ENCODE results near the gene ALG1L2.
"Not testable (repeated sequence)": the region's sequence is repeated elsewhere in the genome, so short reads cannot be mapped to it uniquely, and the experiment has no call there.

The ALG1L2 gene

DNA sequence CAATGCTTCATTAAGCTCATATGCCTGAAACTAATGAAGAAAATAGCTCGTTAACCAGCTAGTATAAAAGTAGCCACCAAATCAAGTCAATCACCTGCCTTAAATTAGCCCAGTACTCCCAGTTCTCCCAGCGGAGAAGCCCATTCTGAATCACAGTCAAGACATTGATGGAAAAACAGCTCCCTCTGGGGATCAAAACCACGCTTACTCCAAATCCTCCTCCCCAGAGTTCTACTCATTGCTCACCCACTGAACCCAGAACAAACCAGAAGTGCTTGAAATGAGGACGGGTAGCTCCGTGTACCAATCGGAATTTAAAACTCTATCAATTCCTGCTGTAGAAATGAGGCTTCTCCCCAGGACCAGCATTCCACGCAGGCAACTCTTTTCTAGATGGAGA lies 54.7 kb downstream of the ALG1L2 start:
- TF ChIP-seq, protein P1, sequence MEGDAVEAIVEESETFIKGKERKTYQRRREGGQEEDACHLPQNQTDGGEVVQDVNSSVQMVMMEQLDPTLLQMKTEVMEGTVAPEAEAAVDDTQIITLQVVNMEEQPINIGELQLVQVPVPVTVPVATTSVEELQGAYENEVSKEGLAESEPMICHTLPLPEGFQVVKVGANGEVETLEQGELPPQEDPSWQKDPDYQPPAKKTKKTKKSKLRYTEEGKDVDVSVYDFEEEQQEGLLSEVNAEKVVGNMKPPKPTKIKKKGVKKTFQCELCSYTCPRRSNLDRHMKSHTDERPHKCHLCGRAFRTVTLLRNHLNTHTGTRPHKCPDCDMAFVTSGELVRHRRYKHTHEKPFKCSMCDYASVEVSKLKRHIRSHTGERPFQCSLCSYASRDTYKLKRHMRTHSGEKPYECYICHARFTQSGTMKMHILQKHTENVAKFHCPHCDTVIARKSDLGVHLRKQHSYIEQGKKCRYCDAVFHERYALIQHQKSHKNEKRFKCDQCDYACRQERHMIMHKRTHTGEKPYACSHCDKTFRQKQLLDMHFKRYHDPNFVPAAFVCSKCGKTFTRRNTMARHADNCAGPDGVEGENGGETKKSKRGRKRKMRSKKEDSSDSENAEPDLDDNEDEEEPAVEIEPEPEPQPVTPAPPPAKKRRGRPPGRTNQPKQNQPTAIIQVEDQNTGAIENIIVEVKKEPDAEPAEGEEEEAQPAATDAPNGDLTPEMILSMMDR (IDR thresholded peaks at IDR 0.05; ENCODE audit: low read depth, low read length), result peak; percentile 33
- not testable (repeated sequence) for H3K36me3 ChIP-seq, H3K4me1 ChIP-seq

DNA sequence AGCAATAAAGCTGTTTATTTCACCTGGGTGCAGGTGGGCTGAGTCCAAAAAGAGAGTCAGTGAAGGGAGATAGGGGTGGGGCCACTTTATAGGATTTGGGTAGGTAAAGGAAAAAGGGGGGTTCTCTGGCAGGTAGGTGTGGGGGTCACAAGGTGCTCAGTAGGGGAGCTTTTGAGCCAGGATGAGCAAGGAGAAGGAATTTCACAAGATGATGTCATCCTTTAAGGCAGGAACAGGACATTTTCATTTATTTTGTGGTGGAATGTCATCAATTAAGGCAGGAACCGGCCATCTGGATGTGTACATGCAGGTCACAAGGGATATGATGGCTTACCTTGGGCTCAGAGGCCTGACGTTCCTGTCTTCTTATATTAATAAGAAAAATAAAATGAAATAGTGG lies 56.1 kb downstream of the ALG1L2 start:
- not testable (repeated sequence) for DNase-seq; H3K4me3 ChIP-seq (ENCODE audit: low read depth, low read length); H3K27me3 ChIP-seq; H3K9me3 ChIP-seq; H3K36me3 ChIP-seq; H3K4me1 ChIP-seq

More for the DNA sequence above, 54.7 kb downstream of the ALG1L2 start:
- peak; percentile 21 for DNase-seq
- not testable (repeated sequence) for H3K9me3 ChIP-seq; H3K27me3 ChIP-seq; H3K4me3 ChIP-seq (ENCODE audit: low read depth, low read length)

DNA sequence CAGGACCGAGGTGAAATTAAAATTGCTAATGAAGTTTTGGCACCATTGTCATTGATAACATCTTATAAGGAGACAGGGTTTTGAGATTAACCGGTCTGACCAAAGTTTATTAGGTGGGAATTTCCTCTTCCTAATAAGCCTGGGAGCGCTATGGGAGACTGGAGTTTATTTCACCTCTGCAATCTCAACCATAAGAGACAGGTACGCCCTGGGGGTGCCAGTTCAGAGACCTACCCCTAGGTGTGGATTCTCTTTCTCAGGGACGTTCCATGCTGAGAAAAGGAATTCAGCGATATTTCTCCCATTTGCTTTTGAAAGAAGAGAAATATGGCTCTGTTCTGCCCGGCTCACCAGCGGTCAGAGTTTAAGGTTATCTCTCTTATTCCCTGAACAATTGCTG lies 57.4 kb downstream of the ALG1L2 start:
- DNase-seq; H3K9me3 ChIP-seq; H3K36me3 ChIP-seq; H3K27me3 ChIP-seq; H3K4me3 ChIP-seq (ENCODE audit: low read depth, low read length); H3K4me1 ChIP-seq: not testable (repeated sequence)

DNA sequence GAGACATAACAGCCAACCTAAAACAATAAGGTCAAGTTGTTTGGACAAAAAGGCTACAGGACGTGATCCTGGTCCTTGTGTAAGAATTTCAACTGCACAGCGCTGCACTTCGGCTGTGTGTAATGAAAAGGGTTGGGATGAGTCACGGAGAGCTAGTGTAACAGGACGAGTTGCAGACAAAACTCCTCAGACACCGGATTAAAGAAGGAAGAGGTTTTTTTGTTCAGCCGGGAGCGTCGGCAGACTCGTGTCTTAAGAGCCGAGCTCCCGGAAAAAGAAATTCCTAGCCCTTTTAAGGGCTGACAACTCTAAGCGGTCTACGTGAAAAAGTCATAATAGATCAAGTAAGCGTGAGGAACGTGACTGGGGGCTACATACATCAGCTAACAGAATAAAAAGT lies 59.1 kb downstream of the ALG1L2 start:
- H3K9me3 ChIP-seq; DNase-seq; H3K27me3 ChIP-seq; H3K36me3 ChIP-seq; H3K4me1 ChIP-seq; H3K4me3 ChIP-seq (ENCODE audit: low read depth, low read length): not testable (repeated sequence)

DNA sequence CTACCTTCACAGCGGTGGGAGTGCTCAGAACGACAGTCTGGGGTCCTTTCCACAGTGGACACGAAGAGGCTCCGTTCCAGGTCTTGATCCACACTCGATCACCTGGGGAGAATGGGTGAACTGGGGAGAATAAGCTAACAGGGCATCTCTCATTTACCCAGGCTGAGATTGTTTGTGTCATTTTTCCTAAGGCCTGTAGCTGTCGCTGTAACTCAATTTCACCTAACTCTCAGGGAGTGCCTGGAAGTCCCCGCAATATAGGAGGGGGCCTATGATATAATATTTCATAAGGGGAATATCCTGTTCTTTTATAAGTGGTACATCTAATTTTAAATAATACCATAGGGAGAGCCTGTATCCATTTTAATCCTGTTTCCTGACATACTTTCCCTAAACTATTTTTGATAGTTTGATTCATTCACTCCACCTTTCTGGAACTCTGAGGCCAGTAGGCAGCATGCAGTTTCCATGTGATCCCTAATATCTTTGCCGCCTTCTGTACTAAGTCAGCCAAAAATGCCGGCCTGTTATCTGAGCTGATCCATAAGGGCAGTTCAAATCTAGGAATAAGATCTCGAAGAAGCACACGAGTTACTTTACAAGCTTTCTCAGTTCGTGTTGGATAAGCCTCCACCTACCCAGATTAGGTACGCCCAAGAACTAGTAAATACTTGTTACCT lies 62.2 kb downstream of the ALG1L2 start:
- DNase-seq; H3K27me3 ChIP-seq; H3K36me3 ChIP-seq; H3K9me3 ChIP-seq; H3K4me1 ChIP-seq; H3K4me3 ChIP-seq (ENCODE audit: low read depth, low read length): not testable (repeated sequence)
- TF ChIP-seq, protein P1 (IDR thresholded peaks at IDR 0.05; ENCODE audit: low read depth, low read length), result peak; percentile 46

DNA sequence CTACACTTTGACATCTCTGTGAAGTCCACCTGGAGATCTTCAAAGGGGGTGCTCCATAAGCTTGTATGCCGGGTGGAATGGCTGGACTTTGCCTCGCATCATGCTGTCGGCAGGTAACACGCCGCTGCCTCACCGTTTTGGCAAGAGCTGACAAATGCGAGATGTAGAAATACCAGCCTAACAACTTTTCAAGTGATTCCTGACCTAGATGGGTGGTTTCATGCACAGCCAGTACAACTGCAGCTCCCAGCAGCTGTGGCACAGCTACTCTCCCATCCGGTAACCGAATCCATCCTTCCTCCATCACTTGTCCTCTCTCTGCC lies 62.7 kb downstream of the ALG1L2 start:
- not testable (repeated sequence) for DNase-seq; H3K9me3 ChIP-seq; H3K27me3 ChIP-seq; H3K4me1 ChIP-seq; H3K36me3 ChIP-seq; H3K4me3 ChIP-seq (ENCODE audit: low read depth, low read length)

DNA sequence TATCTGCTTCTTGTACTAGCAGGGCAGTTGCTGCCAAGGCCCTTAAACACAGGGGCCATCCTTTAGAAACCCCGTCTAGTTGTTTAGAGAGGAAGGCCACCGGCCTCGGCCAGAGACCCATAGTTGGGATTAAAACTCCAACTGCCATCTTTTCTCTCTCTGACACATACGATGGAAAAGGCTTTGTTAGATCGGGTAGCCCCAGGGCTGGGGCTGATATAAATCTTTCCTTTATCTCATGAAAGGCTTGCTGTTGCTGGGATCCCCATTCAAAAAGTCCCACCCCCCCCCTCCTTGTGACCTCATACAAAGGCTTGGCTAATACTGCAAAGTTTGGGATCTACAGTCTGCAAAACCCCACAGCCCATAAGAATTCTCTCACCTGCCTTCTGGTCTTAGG lies 63.8 kb downstream of the ALG1L2 start:
- not testable (repeated sequence) for H3K9me3 ChIP-seq; H3K4me3 ChIP-seq (ENCODE audit: low read depth, low read length); H3K36me3 ChIP-seq; H3K4me1 ChIP-seq; DNase-seq; H3K27me3 ChIP-seq

DNA sequence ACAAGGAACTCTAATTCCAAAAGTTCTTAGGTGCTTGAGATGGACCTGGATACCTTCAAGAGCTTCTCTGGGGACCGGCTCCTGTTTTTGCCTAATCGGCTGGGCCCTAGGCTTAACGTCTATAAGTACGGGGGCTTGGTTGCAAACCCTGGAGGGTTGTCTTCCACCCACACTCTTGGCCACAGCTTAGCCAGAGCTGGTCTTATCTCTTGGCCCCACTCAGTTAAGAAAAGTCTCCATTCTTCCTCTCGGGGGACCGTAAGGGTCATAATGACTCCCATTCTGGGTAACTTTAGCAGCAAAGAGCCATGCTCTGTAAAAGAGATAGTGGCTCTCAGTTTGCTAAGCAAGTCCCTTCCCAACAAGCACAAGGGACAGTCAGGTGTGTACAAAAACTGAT lies 64.8 kb downstream of the ALG1L2 start:
- not testable (repeated sequence) for H3K36me3 ChIP-seq; H3K27me3 ChIP-seq; H3K4me1 ChIP-seq; H3K9me3 ChIP-seq; DNase-seq; H3K4me3 ChIP-seq (ENCODE audit: low read depth, low read length)
